WTC11 (cell line): ENCODE measurements around the gene SUPT5H. TPM values are rescaled to one million over a fixed set of nuclear protein-coding genes. Genes with fewer than 3 reads are reported as not detected.

Experiments used
- ATAC-seq: fragments of 200-7000 bp; cut with Tn5 transposase; 2 replicates; pipeline ENCODE4 v1.10.0; 2021; ENCODE audit warnings: mild to moderate bottlenecking, moderate library complexity
- CTCF ChIA-PET: fragments of 300-600 bp; sonication (Branson Sonifier 250); formaldehyde crosslinking; loops from one replicate; lab custom pipeline; 2021; ENCODE audit warnings: antibody characterized with exemption; lab: Charles Lee
- POLR2A ChIA-PET: fragments of 350-600 bp; sonication (Branson Sonifier 250); formaldehyde crosslinking; loops from one replicate; lab custom pipeline; 2021; ENCODE audit warnings: antibody characterized with exemption; lab: Charles Lee
- DNase-seq: peaks from one replicate; pipeline ENCODE4 v3.0.0; 2021; ENCODE audit warnings: low spot score
- H3K27ac Mint-ChIP-seq: 2 replicates; pipeline ENCODE4 v1.8.0; 2021; ENCODE audit warnings: mixed read lengths
- H3K27me3 Mint-ChIP-seq: 2 replicates; pipeline ENCODE4 v1.8.0; 2021; ENCODE audit warnings: low read depth, mild to moderate bottlenecking, moderate library complexity, mixed read lengths
- H3K36me3 Mint-ChIP-seq: 2 replicates; pipeline ENCODE4 v1.8.0; 2021; ENCODE audit warnings: mixed read lengths
- H3K4me1 Mint-ChIP-seq: 2 replicates; pipeline ENCODE4 v1.8.0; 2022; ENCODE audit warnings: mixed read lengths
- H3K4me3 Mint-ChIP-seq: 2 replicates; pipeline ENCODE4 v1.8.0; 2021; ENCODE audit warnings: mild to moderate bottlenecking, moderate library complexity, mixed read lengths
- H3K9me3 Mint-ChIP-seq: 2 replicates; pipeline ENCODE4 v1.8.0; 2021; ENCODE audit warnings: mixed read lengths
- AR ChIP-seq: fragments of 250-450 bp; sonication (Bioruptor Pico); IDR thresholded peaks from 2 replicates; pipeline ENCODE4 v1.9.0; 2021; ENCODE audit warnings: mild to moderate bottlenecking
- ATF6 ChIP-seq: sonication (generic); formaldehyde crosslinking; IDR thresholded peaks from 2 replicates; pipeline ENCODE4 v1.8.1; 2023; ENCODE audit warnings: mild to moderate bottlenecking, missing genetic modification reagents
- CTCF ChIP-seq: fragments of 200-600 bp; IDR thresholded peaks from 2 replicates; pipeline ENCODE4 v1.8.0; 2022; ENCODE audit warnings: antibody characterized with exemption
- EMX1 ChIP-seq: fragments of 250-450 bp; sonication (Bioruptor Pico); IDR thresholded peaks from 2 replicates; pipeline ENCODE4 v1.8.0; 2021; ENCODE audit warnings: mild to moderate bottlenecking
- ESRRA ChIP-seq: sonication (generic); formaldehyde crosslinking; IDR thresholded peaks from 2 replicates; pipeline ENCODE4 v1.8.1; 2022; ENCODE audit warnings: mild to moderate bottlenecking, missing genetic modification reagents, borderline replicate concordance
- ETV6 ChIP-seq: sonication (generic); formaldehyde crosslinking; IDR thresholded peaks from 2 replicates; pipeline ENCODE4 v1.8.1; 2022; ENCODE audit warnings: mild to moderate bottlenecking, missing genetic modification reagents
- MAX ChIP-seq: sonication (generic); formaldehyde crosslinking; IDR thresholded peaks from 2 replicates; pipeline ENCODE4 v1.8.0; 2022; ENCODE audit warnings: mild to moderate bottlenecking, missing genetic modification reagents
- NR2C2 ChIP-seq: sonication (generic); formaldehyde crosslinking; IDR thresholded peaks from 2 replicates; pipeline ENCODE4 v1.8.0; 2022; ENCODE audit warnings: mild to moderate bottlenecking, missing genetic modification reagents
- OVOL2 ChIP-seq: fragments of 250-450 bp; sonication (Bioruptor Pico); IDR thresholded peaks from 2 replicates; pipeline ENCODE4 v1.9.0; 2021; ENCODE audit warnings: mild to moderate bottlenecking, borderline replicate concordance
- PRDM15 ChIP-seq: sonication (generic); formaldehyde crosslinking; IDR thresholded peaks from 2 replicates; pipeline ENCODE4 v1.8.0; 2022; ENCODE audit warnings: missing genetic modification reagents
- PRRX2 ChIP-seq: fragments of 250-450 bp; sonication (Bioruptor Pico); IDR thresholded peaks from 2 replicates; pipeline ENCODE4 v1.8.0; 2021; ENCODE audit warnings: mild to moderate bottlenecking
- STAT6 ChIP-seq: sonication (generic); formaldehyde crosslinking; conservative IDR thresholded peaks from 2 replicates; pipeline ENCODE4 v1.8.1; 2023; ENCODE audit warnings: mild to moderate bottlenecking, low read depth, missing genetic modification reagents, moderate library complexity
- ZBTB21 ChIP-seq: sonication (generic); formaldehyde crosslinking; IDR thresholded peaks from 2 replicates; pipeline ENCODE4 v1.8.1; 2023; ENCODE audit warnings: mild to moderate bottlenecking, missing genetic modification reagents, borderline replicate concordance
- ZNF281 ChIP-seq: sonication (generic); formaldehyde crosslinking; IDR thresholded peaks from 2 replicates; pipeline ENCODE4 v1.8.0; 2023; ENCODE audit warnings: mild to moderate bottlenecking, missing genetic modification reagents
- ZNF396 ChIP-seq: fragments of 250-450 bp; sonication (Bioruptor Pico); IDR thresholded peaks from 2 replicates; pipeline ENCODE4 v1.8.0; 2021; ENCODE audit warnings: mild to moderate bottlenecking, moderate library complexity, borderline replicate concordance
- total RNA-seq: library from RNA; stranded (reverse); gene quantifications from 3 replicates; pipeline ENCODE4 v1.2.3, GENCODE V29; 2021

The SUPT5H gene
- total RNA-seq, 1 experiment from 2014 or later = 135 TPM

GRCh38 chr19:39497996-39498797 is 52.8 kb downstream of the SUPT5H start (continued):
- TF ChIP-seq AR (CRISPR knock-in tag) = no peak
- 0 out of 2 replicates have a peak, but pooled peaks have one; percentile 35 for TF ChIP-seq EMX1 (CRISPR knock-in tag)
- no peak for TF ChIP-seq PRRX2 (CRISPR knock-in tag)
- no peak for TF ChIP-seq ESRRA (CRISPR knock-in tag)
- TF ChIP-seq NR2C2 (CRISPR knock-in tag) = no peak
- no peak for TF ChIP-seq ATF6 (CRISPR knock-in tag)
- TF ChIP-seq ZNF396 = no peak
- TF ChIP-seq OVOL2 (CRISPR knock-in tag) = no peak
- TF ChIP-seq ZBTB21 (CRISPR knock-in tag) = no peak; the same call in 1 of the 2 replicates
- TF ChIP-seq CTCF = no peak
- TF ChIP-seq ZNF281 (CRISPR knock-in tag) = 0 out of 2 replicates have a peak, but pooled peaks have one; percentile 54

GRCh38 chr19:39498798-39499642 is 53.6 kb downstream of the SUPT5H start, which contains the start of gene DLL3:
DLL3 (plus strand) TSS chr19:39498947; CDS start chr19:39498975, 28 bp downstream.
- CTCF ChIA-PET = interaction anchor here (0.7 to 3.9 kb wide), 9 partner anchors 15 to 1102 kb away, joined by 3 to 56 read pairs (median 4); partner anchors contain the start of genes EID2B, LTBP4, SUPT5H and TIMM50
- peaks cover 58% of the 10 kb centered on the region for H3K27me3 Mint-ChIP-seq
- peak; percentile 45 for TF ChIP-seq MAX (CRISPR knock-in tag)
- TF ChIP-seq ETV6 (CRISPR knock-in tag) = peak; percentile 30; the same call in 1 of the 2 replicates
- TF ChIP-seq ESRRA (CRISPR knock-in tag) = no peak
- no peak for TF ChIP-seq STAT6
- TF ChIP-seq PRDM15 = peak; percentile 53; the same call in 1 of the 2 replicates

More at GRCh38 chr19:39498798-39499642, 53.6 kb downstream of the SUPT5H start, which contains the start of gene DLL3:
- POLR2A ChIA-PET = interaction anchor here (0.6 to 1.9 kb wide), 4 partner anchors 12 to 63 kb away, joined by 3 to 11 read pairs (median 4); partner anchors contain the start of genes RPS16 and TIMM50
- DNase-seq (peak; percentile 66), ATAC-seq (peak; percentile 53)
- peaks cover 28% of the 10 kb centered on the region for H3K4me1 Mint-ChIP-seq
- H3K4me3 Mint-ChIP-seq = peak within 1 kb of the TSS; percentile 73
- peak within 1 kb of the TSS; percentile 2 for H3K27ac Mint-ChIP-seq
- H3K9me3 Mint-ChIP-seq = no peaks in the 10 kb centered on the region
- peaks cover 13% of the 10 kb centered on the region for H3K36me3 Mint-ChIP-seq
